MM.1S (cell line): ENCODE results near the gene TUBA1B.

Source experiments
- DNase-seq: peaks from one replicate; pipeline ENCODE4 v3.0.0-alpha.2; 2015
- H2AFZ ChIP-seq: fragments of 300-600 bp; sonication (generic); 2 replicates; pipeline ENCODE4 v1.6.0; 2016; ENCODE audit warnings: antibody characterized with exemption, low read length
- H3F3A ChIP-seq: fragments of 300-600 bp; sonication (generic); 2 replicates; pipeline ENCODE4 v1.6.1; 2016; ENCODE audit warnings: mild to moderate bottlenecking, antibody characterized with exemption, low read length, moderate library complexity, mixed read lengths; ENCODE audit not compliant: insufficient read depth
- H3K27ac ChIP-seq: fragments of 300-600 bp; sonication (generic); 2 replicates; pipeline ENCODE4 v1.5.1; 2016; ENCODE audit warnings: mild to moderate bottlenecking, low read length
- H3K27me3 ChIP-seq: fragments of 300-600 bp; sonication (generic); replicated peaks from 2 replicates; pipeline ENCODE4 v1.6.0; 2016; ENCODE audit warnings: low read length; ENCODE audit not compliant: insufficient read depth
- H3K36me3 ChIP-seq: fragments of 300-600 bp; sonication (generic); replicated peaks from 2 replicates; pipeline ENCODE4 v1.6.1; 2016; ENCODE audit warnings: mild to moderate bottlenecking, low read length, mixed read lengths; ENCODE audit not compliant: insufficient read depth
- H3K4me1 ChIP-seq: fragments of 300-600 bp; sonication (generic); 2 replicates; pipeline ENCODE4 v1.6.1; 2016; ENCODE audit warnings: low read length, mixed read lengths
- H3K4me2 ChIP-seq: fragments of 300-600 bp; sonication (generic); 2 replicates; pipeline ENCODE4 v1.6.0; 2016; ENCODE audit warnings: low read depth, low read length
- H3K4me3 ChIP-seq: fragments of 300-600 bp; sonication (generic); 2 replicates; pipeline ENCODE4 v1.5.1; 2016; ENCODE audit warnings: low read length, mixed read lengths
- H3K79me2 ChIP-seq: fragments of 300-600 bp; sonication (generic); 2 replicates; pipeline ENCODE4 v1.6.1; 2016; ENCODE audit warnings: mixed run types, low read length, mixed read lengths
- H3K9ac ChIP-seq: fragments of 300-600 bp; sonication (generic); 2 replicates; pipeline ENCODE4 v1.6.1; 2016; ENCODE audit warnings: low read length, mixed read lengths
- H3K9me2 ChIP-seq: fragments of 300-600 bp; sonication (generic); replicated peaks from 2 replicates; pipeline ENCODE4 v1.6.1; 2016; ENCODE audit warnings: mild to moderate bottlenecking, low read length, mixed read lengths; ENCODE audit not compliant: insufficient read depth
- H3K9me3 ChIP-seq: fragments of 300-600 bp; sonication (generic); replicated peaks from 2 replicates; pipeline ENCODE4 v1.6.1; 2016; ENCODE audit warnings: mild to moderate bottlenecking, low read length, mixed read lengths; ENCODE audit not compliant: insufficient read depth
- H4K20me1 ChIP-seq: fragments of 300-600 bp; sonication (generic); 2 replicates; pipeline ENCODE4 v1.6.1; 2016; ENCODE audit warnings: mild to moderate bottlenecking, low read length, moderate library complexity, mixed read lengths; ENCODE audit not compliant: insufficient read depth
- EZH2 ChIP-seq: fragments of 300-600 bp; sonication (generic); optimal IDR thresholded peaks from 2 replicates; pipeline ENCODE3; 2017; ENCODE audit warnings: low read depth, mild to moderate bottlenecking, antibody characterized with exemption, low read length, mixed read lengths
- EZH2phosphoT487 ChIP-seq: fragments of 300-600 bp; sonication (generic); IDR thresholded peaks from 2 replicates; pipeline ENCODE4 v1.6.1; 2018; ENCODE audit warnings: antibody characterized with exemption, low read length
- TF ChIP-seq, protein P1 (sequence below): fragments of 300-600 bp; sonication (generic); IDR thresholded peaks from 2 replicates; pipeline ENCODE4 v1.5.1; 2016; ENCODE audit warnings: antibody characterized with exemption, low read length, mixed read lengths

TUBA1B gene

DNA sequence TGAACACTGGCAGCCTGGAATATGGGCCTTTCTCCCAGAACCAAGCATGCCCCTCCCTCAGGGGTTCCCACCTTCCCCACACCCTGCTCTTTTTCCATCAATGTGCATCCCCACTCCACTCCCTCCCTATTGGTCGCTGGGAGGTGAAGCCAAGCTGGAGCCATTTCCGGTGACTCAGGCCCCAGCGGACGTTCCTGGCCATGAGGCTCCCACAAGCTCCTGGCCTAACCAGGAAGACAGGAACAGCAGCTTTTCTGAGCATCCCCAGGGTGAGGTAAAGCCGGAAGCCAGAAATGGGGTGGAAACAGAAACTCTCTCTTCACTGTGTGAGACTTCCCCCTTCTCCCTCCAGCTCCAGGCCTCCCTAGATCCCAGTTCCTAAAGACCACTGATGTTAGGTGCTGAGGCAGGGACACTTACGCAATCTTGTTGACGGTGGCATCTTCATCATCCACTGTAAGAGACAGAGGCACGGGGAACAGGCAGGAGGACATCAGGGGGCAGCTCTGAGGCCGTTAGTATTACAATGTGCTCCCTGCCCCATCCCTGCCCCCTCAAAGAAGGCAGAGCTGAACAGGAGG, 25.6 kb downstream of the TUBA1B start:
- no peak overlapping the region for H3K4me3 ChIP-seq
- no peak overlapping the region for H3K4me2 ChIP-seq
- peaks cover 11% of the 10 kb centered on the region; the same call in 1 of the 2 replicates for H3K79me2 ChIP-seq
- H4K20me1 ChIP-seq, result no peaks in the 10 kb centered on the region
- no peak overlapping the region for H3K9ac ChIP-seq
- no peaks in the 10 kb centered on the region for H3K27me3 ChIP-seq
- H3K9me2 ChIP-seq, result no peaks in the 10 kb centered on the region
- DNase-seq, result no peak
- no peaks in the 10 kb centered on the region for H3K36me3 ChIP-seq
- peaks cover 9% of the 10 kb centered on the region; the same call in 1 of the 2 replicates for H3K4me1 ChIP-seq
- TF ChIP-seq EZH2phosphoT487 (no peak), EZH2 (no peak)
- TF ChIP-seq, protein P1, sequence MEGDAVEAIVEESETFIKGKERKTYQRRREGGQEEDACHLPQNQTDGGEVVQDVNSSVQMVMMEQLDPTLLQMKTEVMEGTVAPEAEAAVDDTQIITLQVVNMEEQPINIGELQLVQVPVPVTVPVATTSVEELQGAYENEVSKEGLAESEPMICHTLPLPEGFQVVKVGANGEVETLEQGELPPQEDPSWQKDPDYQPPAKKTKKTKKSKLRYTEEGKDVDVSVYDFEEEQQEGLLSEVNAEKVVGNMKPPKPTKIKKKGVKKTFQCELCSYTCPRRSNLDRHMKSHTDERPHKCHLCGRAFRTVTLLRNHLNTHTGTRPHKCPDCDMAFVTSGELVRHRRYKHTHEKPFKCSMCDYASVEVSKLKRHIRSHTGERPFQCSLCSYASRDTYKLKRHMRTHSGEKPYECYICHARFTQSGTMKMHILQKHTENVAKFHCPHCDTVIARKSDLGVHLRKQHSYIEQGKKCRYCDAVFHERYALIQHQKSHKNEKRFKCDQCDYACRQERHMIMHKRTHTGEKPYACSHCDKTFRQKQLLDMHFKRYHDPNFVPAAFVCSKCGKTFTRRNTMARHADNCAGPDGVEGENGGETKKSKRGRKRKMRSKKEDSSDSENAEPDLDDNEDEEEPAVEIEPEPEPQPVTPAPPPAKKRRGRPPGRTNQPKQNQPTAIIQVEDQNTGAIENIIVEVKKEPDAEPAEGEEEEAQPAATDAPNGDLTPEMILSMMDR, result no peak
- no peak overlapping the region for H3K27ac ChIP-seq
- H3K9me3 ChIP-seq, result no peaks in the 10 kb centered on the region
- H2AFZ ChIP-seq, result no peak overlapping the region
- H3F3A ChIP-seq, result peaks cover 4% of the 10 kb centered on the region

DNA sequence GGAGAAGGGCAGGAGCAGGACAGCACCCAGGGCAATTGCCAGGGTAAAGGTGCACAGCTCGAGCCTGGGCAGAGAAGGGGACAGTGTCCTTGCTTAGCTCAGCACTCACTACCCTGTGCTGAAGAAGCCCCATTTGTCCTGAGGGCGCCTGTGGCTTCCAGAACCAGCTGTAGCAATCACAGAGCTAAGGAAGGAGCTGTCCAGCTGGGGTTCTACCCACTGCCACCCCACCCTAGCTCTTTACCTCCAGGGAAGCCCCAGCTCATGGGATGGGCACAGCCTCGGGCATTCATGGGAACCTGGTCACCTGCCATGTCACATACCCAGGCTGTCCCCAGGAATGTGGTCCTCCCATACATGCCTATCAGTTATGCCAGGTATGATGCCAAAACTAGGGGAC, 26.4 kb downstream of the TUBA1B start:
- no peak for DNase-seq
- no peak overlapping the region for H2AFZ ChIP-seq
- TF ChIP-seq EZH2, result no peak
- TF ChIP-seq EZH2phosphoT487, result no peak
- TF ChIP-seq, protein P1, result no peak
- peaks cover 10% of the 10 kb centered on the region; the same call in 1 of the 2 replicates for H3K79me2 ChIP-seq
- H4K20me1 ChIP-seq, result no peaks in the 10 kb centered on the region
- no peaks in the 10 kb centered on the region for H3K36me3 ChIP-seq
- H3F3A ChIP-seq, result no peaks in the 10 kb centered on the region
- peaks cover 9% of the 10 kb centered on the region; the same call in 1 of the 2 replicates for H3K4me1 ChIP-seq
- no peak overlapping the region for H3K9ac ChIP-seq
- no peaks in the 10 kb centered on the region for H3K9me2 ChIP-seq
- no peak overlapping the region for H3K27ac ChIP-seq
- no peak overlapping the region for H3K4me2 ChIP-seq
- H3K9me3 ChIP-seq, result no peaks in the 10 kb centered on the region
- no peak overlapping the region for H3K4me3 ChIP-seq
- no peaks in the 10 kb centered on the region for H3K27me3 ChIP-seq

DNA sequence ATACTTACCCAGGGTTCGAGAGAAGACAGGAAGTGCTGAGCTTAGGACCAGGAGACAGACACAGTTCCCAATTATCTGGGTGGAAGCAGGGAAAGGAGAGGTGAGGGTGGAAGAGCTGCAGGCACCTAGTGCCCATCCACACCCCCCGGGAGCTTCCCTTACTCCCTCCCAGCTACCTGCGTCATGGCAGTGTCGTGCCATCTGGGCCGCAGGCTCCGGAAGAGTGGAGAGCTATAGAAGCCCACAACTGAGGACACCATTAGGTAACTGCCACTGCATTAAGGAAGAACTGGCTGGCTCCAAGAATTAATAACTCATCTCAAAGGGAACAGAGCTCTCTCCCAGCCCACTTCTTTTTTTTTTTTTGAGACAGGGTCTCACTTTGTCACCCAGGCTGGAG, 30.8 kb downstream of the TUBA1B start:
- H3K79me2 ChIP-seq, result no peaks in the 10 kb centered on the region
- no peaks in the 10 kb centered on the region for H3K9me2 ChIP-seq
- H3K4me1 ChIP-seq, result no peaks in the 10 kb centered on the region
- no peak overlapping the region for H3K4me2 ChIP-seq
- no peak overlapping the region for H3K4me3 ChIP-seq
- no peak for DNase-seq
- no peaks in the 10 kb centered on the region for H3K27me3 ChIP-seq
- no peak overlapping the region for H3K27ac ChIP-seq
- H3K9ac ChIP-seq, result no peak overlapping the region
- H2AFZ ChIP-seq, result no peak overlapping the region
- H3K36me3 ChIP-seq, result no peaks in the 10 kb centered on the region
- TF ChIP-seq, protein P1, result no peak
- TF ChIP-seq EZH2, result no peak
- no peak for TF ChIP-seq EZH2phosphoT487
- no peaks in the 10 kb centered on the region for H3F3A ChIP-seq
- no peaks in the 10 kb centered on the region for H4K20me1 ChIP-seq
- no peaks in the 10 kb centered on the region for H3K9me3 ChIP-seq
